Measurements from ENCODE around the gene SRCIN1. TPM values are rescaled to one million over a fixed set of nuclear protein-coding genes. Genes with fewer than 3 reads are reported as not detected.

The SRCIN1 gene
- total and polyA plus RNA-seq, 9 donors, result 0.75 to 1.9 (median 1.3) TPM

DNA sequence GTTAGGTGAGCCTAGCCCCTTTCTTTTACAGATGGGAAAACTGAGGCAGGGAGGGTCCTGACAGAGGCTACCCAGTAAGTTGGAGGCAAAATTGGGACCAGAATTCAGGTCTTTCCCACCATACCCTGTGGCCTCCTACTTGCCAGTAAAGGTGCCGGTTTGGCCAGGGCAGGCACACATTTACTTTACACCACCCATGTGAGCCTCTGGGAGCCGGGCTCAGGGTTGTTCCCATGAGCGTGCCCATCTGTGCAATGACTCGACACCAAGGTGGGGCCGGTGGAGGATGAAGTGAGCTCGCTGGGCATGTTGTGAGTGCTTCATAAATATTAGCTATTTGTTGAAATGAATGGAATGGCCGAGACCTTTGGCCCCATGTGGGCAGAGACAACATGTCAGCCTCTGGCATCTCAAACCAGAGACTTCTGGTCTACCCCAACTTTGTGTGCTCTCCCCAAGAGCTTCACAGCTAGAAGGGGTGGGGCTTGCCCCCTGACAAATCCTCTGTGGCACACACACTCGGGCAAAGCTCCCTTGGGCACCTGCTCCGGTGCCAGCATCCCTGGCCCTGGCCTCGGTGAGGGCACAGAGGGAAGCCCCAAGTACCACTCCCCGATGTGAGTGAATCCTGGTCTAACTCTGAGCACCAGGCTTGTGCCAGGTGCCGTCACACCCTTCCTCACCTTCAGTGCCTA lies 60.1 kb downstream of the SRCIN1 start:
- WGBS (ENCODE audit: insufficient coverage), result 87% methylated on average over 8 of the region's 12 CpGs
- DNase-seq, result no peak
- no peaks in the 10 kb centered on the region for H3K36me3 ChIP-seq (ENCODE audit: control insufficient read depth, insufficient read depth, low read length)
- no peak overlapping the region for H3K4me3 ChIP-seq (ENCODE audit: low read length)
- no peaks in the 10 kb centered on the region for H3K9me3 ChIP-seq (replicated peaks; ENCODE audit: control insufficient read depth, low read depth, low read length)
- no peaks in the 10 kb centered on the region for H3K4me1 ChIP-seq (ENCODE audit: control insufficient read depth, insufficient read depth, low read length)
- no peak overlapping the region for H3K27ac ChIP-seq (ENCODE audit: low read length)
- peaks cover 4% of the 10 kb centered on the region for H3K27me3 ChIP-seq (ENCODE audit: control insufficient read depth, insufficient read depth, low read length)

DNA sequence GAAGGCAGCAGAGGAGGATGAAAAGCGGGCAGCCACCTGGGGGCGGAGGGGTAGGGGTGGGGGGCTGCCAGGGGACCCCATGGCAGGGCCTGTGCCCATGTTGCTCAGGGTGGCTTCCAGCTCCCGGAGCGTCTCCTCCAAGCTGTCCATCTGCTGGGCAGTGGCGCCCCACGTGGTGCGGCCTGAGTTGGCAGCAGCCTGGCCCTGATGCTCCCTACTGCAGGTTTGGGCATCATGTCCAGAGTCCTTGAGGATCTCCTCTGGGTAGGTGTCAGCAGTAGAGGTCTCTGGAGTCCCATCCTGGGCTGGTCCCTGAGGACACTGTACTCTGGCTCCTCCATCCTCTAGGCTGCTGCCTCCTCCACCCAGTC lies 60.9 kb downstream of the SRCIN1 start:
- Histone ChIP-seq H3K4me1 (ENCODE audit: control insufficient read depth, insufficient read depth, low read length) (no peaks in the 10 kb centered on the region), H3K4me3 (ENCODE audit: low read length) (no peak overlapping the region), H3K36me3 (ENCODE audit: control insufficient read depth, insufficient read depth, low read length) (no peaks in the 10 kb centered on the region), H3K27ac (ENCODE audit: low read length) (no peak overlapping the region), H3K9me3 (replicated peaks; ENCODE audit: control insufficient read depth, low read depth, low read length) (no peaks in the 10 kb centered on the region), H3K27me3 (ENCODE audit: control insufficient read depth, insufficient read depth, low read length) (peaks cover 4% of the 10 kb centered on the region)
- WGBS (ENCODE audit: insufficient coverage), result 80% methylated on average over 5 of the region's 7 CpGs
- DNase-seq, result no peak

DNA sequence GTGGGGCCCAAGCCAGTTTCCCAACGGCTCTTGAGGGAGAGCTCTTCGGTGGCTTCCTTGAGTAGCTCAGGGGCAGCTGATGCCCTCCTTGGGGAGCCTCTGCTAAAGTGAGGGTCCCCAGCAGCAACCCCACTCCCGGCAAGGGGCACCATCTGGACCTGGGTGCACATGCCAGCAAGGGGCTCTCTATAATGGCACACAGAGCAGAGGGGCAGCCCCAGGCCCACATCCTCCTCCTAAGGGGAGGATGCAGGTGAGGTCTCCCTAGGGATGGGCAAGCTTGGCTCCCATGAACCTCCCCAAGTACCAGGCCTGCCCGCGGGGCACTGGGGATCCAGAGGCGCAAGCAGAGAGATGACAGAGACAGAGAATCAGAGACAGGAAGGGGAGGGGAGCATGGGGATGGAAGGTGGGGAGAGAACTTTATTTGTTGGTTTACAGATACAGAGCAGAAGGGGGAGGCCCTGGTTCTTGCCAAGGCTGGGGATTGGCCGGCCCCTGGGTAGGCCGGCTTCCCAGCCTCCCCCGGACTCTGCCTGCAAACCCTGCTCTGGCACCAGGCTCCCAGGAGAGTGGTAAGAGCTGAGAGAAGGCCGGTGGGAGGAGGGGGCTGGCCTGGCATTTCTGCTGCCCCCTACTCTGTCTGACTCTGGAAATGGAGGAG lies 61.4 kb downstream of the SRCIN1 start:
- Histone ChIP-seq H3K27ac (ENCODE audit: low read length) (no peak overlapping the region), H3K4me3 (ENCODE audit: low read length) (no peak overlapping the region), H3K4me1 (ENCODE audit: control insufficient read depth, insufficient read depth, low read length) (no peaks in the 10 kb centered on the region), H3K36me3 (ENCODE audit: control insufficient read depth, insufficient read depth, low read length) (no peaks in the 10 kb centered on the region), H3K27me3 (ENCODE audit: control insufficient read depth, insufficient read depth, low read length) (peaks cover 4% of the 10 kb centered on the region), H3K9me3 (replicated peaks; ENCODE audit: control insufficient read depth, low read depth, low read length) (no peaks in the 10 kb centered on the region)
- no peak for DNase-seq
- WGBS (ENCODE audit: insufficient coverage), result 68% methylated on average over 6 of the region's 10 CpGs

DNA sequence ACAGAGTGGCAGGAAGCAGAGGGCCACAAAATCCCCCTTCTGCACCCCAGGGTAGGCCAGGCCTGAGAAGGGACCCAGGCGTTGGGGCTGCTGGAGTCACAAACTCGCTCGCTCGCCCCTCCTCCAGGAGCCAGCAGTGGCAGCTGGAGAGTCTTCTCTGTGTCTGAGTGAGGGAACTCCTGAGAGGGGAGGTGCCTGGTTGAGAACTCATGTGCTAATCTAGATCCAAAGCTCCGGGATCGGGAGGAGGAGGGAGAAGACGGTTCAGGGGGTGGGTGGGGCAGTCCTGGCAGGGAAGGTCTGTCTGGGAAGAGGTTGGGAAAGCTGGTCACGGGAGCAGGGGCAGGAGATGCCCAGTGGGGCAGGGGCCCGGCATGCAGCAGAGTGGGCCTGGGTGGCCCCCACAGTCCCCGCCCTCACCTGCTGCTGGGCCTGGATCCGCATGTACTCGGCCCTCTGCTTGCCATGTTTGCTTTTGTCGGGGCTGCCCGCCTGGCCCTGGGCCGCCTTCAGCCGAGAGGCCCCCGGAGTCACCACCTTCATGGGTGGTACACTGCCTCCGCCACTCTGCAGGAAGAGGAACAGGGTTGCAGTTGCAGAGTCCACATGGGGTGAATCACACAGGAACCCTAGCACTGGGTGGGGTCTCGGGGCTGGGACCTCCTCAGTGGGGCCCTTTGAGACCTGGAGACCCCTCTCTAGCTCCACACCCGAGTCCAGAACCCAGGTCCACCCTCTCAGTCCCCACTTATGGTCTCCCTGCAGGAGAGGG lies 62.2 kb downstream of the SRCIN1 start:
- WGBS (ENCODE audit: insufficient coverage), result 64% methylated on average over 13 of the region's 20 CpGs
- Histone ChIP-seq H3K27me3 (ENCODE audit: control insufficient read depth, insufficient read depth, low read length) (peaks cover 4% of the 10 kb centered on the region), H3K27ac (ENCODE audit: low read length) (no peak overlapping the region), H3K36me3 (ENCODE audit: control insufficient read depth, insufficient read depth, low read length) (no peaks in the 10 kb centered on the region), H3K4me1 (ENCODE audit: control insufficient read depth, insufficient read depth, low read length) (no peaks in the 10 kb centered on the region), H3K4me3 (ENCODE audit: low read length) (no peak overlapping the region), H3K9me3 (replicated peaks; ENCODE audit: control insufficient read depth, low read depth, low read length) (no peaks in the 10 kb centered on the region)
- no peak for DNase-seq

DNA sequence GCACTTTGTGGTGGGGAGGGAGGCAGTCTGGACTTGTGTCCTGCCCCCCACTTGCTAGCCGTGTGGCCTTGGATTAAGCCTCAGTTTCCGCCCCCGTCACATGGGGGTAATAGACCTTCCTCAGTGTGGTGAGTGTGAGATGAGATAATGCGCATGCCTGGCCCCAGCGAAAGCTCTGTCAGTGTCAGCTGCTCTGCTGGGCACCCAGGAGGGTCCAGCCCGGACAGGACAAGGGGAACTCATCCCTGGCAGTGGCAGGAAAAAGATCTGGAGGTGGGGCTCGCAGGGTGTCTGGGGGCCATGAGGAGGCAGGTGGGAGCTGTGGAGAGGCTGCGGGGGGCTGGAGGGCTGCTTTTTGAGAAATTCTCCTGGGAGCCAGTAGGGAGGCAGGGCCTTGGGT lies 63.5 kb downstream of the SRCIN1 start:
- no peak for DNase-seq
- Histone ChIP-seq H3K4me1 (ENCODE audit: control insufficient read depth, insufficient read depth, low read length) (no peaks in the 10 kb centered on the region), H3K27me3 (ENCODE audit: control insufficient read depth, insufficient read depth, low read length) (peaks cover 4% of the 10 kb centered on the region), H3K36me3 (ENCODE audit: control insufficient read depth, insufficient read depth, low read length) (no peaks in the 10 kb centered on the region), H3K27ac (ENCODE audit: low read length) (no peak overlapping the region), H3K4me3 (ENCODE audit: low read length) (no peak overlapping the region), H3K9me3 (replicated peaks; ENCODE audit: control insufficient read depth, low read depth, low read length) (no peaks in the 10 kb centered on the region)
- 64% methylated on average over 6 of the region's 8 CpGs for WGBS (ENCODE audit: insufficient coverage)

DNA sequence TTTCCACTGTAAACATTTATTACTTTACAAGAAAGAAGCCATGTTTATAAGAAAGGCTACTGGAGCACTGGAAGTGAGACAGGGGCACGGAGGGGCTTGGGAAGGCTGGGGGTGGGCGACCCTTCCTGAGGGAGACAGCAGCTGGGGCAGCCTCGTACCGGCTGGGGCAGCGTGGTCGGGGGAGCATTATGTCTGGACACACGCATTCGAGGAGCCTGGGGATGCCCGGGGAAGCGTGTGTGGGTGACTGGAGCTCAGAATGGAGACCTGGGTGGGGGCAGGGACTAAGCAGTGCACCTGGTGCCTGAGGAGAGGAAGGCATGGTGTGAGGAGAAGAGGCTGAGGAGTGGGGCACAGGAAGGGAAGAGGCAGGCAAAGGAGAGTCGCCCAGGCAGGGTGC lies 64.5 kb downstream of the SRCIN1 start:
- H3K36me3 ChIP-seq (ENCODE audit: control insufficient read depth, insufficient read depth, low read length), result no peaks in the 10 kb centered on the region
- H3K27ac ChIP-seq (ENCODE audit: low read length), result no peak overlapping the region
- H3K27me3 ChIP-seq (ENCODE audit: control insufficient read depth, insufficient read depth, low read length), result peaks cover 5% of the 10 kb centered on the region
- H3K4me3 ChIP-seq (ENCODE audit: low read length), result no peak overlapping the region
- peaks cover 3% of the 10 kb centered on the region for H3K4me1 ChIP-seq (ENCODE audit: control insufficient read depth, insufficient read depth, low read length)
- no peak for DNase-seq
- no peaks in the 10 kb centered on the region for H3K9me3 ChIP-seq (replicated peaks; ENCODE audit: control insufficient read depth, low read depth, low read length)
- WGBS (ENCODE audit: insufficient coverage), result 66% methylated on average over 9 of the region's 11 CpGs

DNA sequence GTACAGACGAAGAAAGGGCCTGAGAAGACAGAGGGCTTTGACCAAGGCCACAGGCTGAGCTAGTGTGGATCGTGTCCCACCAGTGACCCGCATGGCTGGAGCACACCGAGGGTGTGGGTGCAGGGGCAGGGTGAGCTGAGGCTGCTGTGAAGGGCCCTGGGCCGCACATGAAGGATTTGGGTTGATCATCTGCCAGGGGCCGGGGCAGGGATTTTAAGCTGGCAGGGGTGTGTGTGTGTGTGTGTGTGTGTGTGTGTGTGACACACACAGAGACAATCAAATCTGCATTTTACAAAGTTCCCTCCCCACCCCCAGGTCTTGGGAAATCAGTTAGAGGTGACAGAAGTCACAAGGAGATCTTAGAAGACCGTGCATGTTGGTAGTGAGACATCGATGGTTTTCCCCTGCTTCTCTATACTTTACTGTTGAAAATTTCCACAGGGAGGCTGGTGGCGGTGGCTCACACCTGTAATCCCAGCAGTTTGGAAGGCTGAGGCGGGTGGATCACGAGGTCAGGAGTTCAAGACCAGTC lies 65.2 kb downstream of the SRCIN1 start:
- no peak overlapping the region for H3K4me3 ChIP-seq (ENCODE audit: low read length)
- no peak for DNase-seq
- peaks cover 11% of the 10 kb centered on the region for H3K27me3 ChIP-seq (ENCODE audit: control insufficient read depth, insufficient read depth, low read length)
- WGBS (ENCODE audit: insufficient coverage), result 86% methylated on average over 5 of the region's 11 CpGs
- peaks cover 3% of the 10 kb centered on the region for H3K4me1 ChIP-seq (ENCODE audit: control insufficient read depth, insufficient read depth, low read length)
- H3K9me3 ChIP-seq (replicated peaks; ENCODE audit: control insufficient read depth, low read depth, low read length), result no peaks in the 10 kb centered on the region
- H3K27ac ChIP-seq (ENCODE audit: low read length), result no peak overlapping the region
- no peaks in the 10 kb centered on the region for H3K36me3 ChIP-seq (ENCODE audit: control insufficient read depth, insufficient read depth, low read length)

DNA sequence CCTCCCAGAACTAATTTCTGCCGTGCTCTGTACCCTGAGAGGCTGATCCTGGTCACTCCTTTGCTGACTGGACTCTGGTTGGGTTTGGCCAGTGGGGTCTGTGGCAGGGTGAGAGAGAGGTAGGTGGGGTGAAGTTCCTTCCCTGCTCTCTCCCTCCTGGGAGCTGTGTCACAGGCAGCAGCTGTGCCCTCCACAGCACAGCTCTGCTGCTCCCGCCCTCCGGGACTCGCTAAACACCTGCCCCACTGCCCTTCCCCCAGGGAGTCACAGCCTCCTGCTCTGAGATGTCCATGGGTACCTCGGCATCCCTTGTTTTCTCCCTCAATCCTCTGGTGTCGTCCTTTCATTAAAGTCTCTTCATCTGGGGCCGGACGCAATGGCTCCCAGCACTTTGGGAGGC lies 66.4 kb downstream of the SRCIN1 start:
- DNase-seq, result no peak
- Histone ChIP-seq H3K4me3 (ENCODE audit: low read length) (no peak overlapping the region), H3K36me3 (ENCODE audit: control insufficient read depth, insufficient read depth, low read length) (no peaks in the 10 kb centered on the region), H3K9me3 (replicated peaks; ENCODE audit: control insufficient read depth, low read depth, low read length) (no peaks in the 10 kb centered on the region), H3K4me1 (ENCODE audit: control insufficient read depth, insufficient read depth, low read length) (peaks cover 3% of the 10 kb centered on the region), H3K27ac (ENCODE audit: low read length) (no peak overlapping the region), H3K27me3 (ENCODE audit: control insufficient read depth, insufficient read depth, low read length) (peaks cover 13% of the 10 kb centered on the region)
- WGBS (ENCODE audit: insufficient coverage), result 65% methylated on average over 8 of the region's 8 CpGs

DNA sequence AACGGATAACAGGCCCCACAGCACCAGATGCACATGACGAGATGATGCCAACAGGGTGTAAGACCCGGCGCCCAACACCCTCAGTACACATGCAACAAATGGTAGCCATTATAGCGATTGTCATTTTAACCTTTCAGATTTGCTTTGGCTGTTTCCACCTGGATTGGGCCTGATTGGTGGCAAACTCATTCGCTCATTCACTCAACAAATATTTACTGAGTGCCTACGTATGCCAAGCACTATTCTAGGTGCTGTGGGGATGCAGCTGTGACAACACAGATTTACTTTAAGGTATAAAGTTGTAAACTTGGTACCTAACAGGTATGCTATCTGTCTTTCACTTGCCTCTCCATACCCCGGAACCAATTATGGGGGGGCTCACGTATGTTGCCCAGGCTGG lies 66.8 kb downstream of the SRCIN1 start:
- no peak for DNase-seq

DNA sequence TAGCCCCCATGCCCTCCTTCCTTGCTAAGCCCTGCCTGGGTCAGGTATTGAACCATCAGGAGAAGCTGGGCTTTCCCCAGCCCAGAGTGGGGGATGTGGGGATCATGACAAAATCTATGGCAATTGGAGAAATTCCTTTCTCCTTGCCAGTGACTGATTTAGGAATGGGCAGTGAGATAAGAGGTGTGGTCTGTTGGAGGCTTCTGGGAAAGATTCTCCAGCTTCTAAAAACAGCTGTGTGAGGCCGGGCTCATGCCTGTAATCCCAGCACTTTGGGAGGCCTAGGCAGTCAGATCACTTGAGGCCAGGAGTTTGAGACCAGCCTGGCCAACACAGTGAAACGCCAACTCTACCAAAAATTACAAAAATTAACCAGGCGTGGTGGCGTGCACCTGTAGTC lies 69.1 kb downstream of the SRCIN1 start:
- H3K27ac ChIP-seq (ENCODE audit: low read length), result no peak overlapping the region
- H3K4me3 ChIP-seq (ENCODE audit: low read length), result no peak overlapping the region
- H3K4me1 ChIP-seq (ENCODE audit: control insufficient read depth, insufficient read depth, low read length), result peaks cover 3% of the 10 kb centered on the region
- H3K36me3 ChIP-seq (ENCODE audit: control insufficient read depth, insufficient read depth, low read length), result no peaks in the 10 kb centered on the region
- H3K9me3 ChIP-seq (replicated peaks; ENCODE audit: control insufficient read depth, low read depth, low read length), result no peaks in the 10 kb centered on the region
- H3K27me3 ChIP-seq (ENCODE audit: control insufficient read depth, insufficient read depth, low read length), result peaks cover 18% of the 10 kb centered on the region
- DNase-seq, result no peak
- 40% methylated on average over 1 of the region's 4 CpGs for WGBS (ENCODE audit: insufficient coverage)

More for the DNA sequence above, 66.8 kb downstream of the SRCIN1 start:
- 79% methylated on average over 5 of the region's 9 CpGs for WGBS (ENCODE audit: insufficient coverage)
- H3K27ac ChIP-seq (ENCODE audit: low read length), result no peak overlapping the region
- no peaks in the 10 kb centered on the region for H3K36me3 ChIP-seq (ENCODE audit: control insufficient read depth, insufficient read depth, low read length)
- no peaks in the 10 kb centered on the region for H3K9me3 ChIP-seq (replicated peaks; ENCODE audit: control insufficient read depth, low read depth, low read length)
- peaks cover 3% of the 10 kb centered on the region for H3K4me1 ChIP-seq (ENCODE audit: control insufficient read depth, insufficient read depth, low read length)
- H3K4me3 ChIP-seq (ENCODE audit: low read length), result no peak overlapping the region
- peaks cover 17% of the 10 kb centered on the region for H3K27me3 ChIP-seq (ENCODE audit: control insufficient read depth, insufficient read depth, low read length)

All from muscle of leg (tissue), 11 donors.